Measurements from ENCODE around the gene SCAF8.

The SCAF8 gene

DNA sequence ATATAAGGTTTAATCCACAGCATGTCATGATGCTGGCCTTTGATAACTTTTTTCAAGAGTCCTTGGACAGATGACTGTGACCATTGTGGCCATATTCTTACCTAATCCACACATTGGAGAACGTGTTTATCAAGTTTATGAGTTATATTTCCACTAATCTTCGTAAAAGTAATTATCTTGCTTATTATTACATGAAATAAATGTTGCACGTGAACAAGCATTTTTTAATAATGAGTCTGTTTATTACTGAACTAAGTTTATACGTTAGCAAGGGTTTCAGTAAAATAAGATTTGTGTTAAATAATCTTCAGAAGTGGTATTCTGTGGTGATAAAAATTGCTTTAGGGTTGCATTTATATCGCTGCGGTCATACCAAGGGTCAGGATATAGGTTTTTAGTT lies 107.1 kb downstream of the SCAF8 start:
- Histone ChIP-seq H4K20me1 (ENCODE audit: insufficient read depth, low read length) (no peaks in the 10 kb centered on the region), H3K79me2 (ENCODE audit: low read length) (no peaks in the 10 kb centered on the region), H3K9me2 (replicated peaks; ENCODE audit: insufficient read depth, low read length) (no peaks in the 10 kb centered on the region), H3K9me3 (replicated peaks; ENCODE audit: insufficient read depth, low read length) (no peaks in the 10 kb centered on the region), H3K36me3 (replicated peaks; ENCODE audit: insufficient read depth, low read length) (no peaks in the 10 kb centered on the region), H3K27ac (ENCODE audit: low read length) (no peak overlapping the region), H3K4me1 (ENCODE audit: low read length) (no peaks in the 10 kb centered on the region), H3K9ac (ENCODE audit: low read length) (no peak overlapping the region), H3K4me2 (ENCODE audit: low read depth, low read length) (no peak overlapping the region), H3K4me3 (ENCODE audit: low read length) (no peak overlapping the region), H3K27me3 (replicated peaks; ENCODE audit: insufficient read depth, low read length) (no peaks in the 10 kb centered on the region), H2AFZ (ENCODE audit: low read length) (no peak overlapping the region), H3F3A (ENCODE audit: insufficient read depth, low read length) (no peaks in the 10 kb centered on the region)
- no peak for DNase-seq
- TF ChIP-seq EZH2phosphoT487 (IDR thresholded peaks at IDR 0.05; ENCODE audit: low read length) = no peak
- TF ChIP-seq CTCF (IDR thresholded peaks at IDR 0.05; ENCODE audit: low read length) = no peak
- no peak for TF ChIP-seq EZH2 (optimal IDR thresholded peaks at IDR 0.05; ENCODE audit: low read depth, low read length)

GRCh38 chr6:154841109-154841508 lies 107.9 kb downstream of the SCAF8 start:
- no peaks in the 10 kb centered on the region for H3K4me1 ChIP-seq (ENCODE audit: low read length)
- DNase-seq = no peak
- H3K79me2 ChIP-seq (ENCODE audit: low read length) = no peaks in the 10 kb centered on the region
- H4K20me1 ChIP-seq (ENCODE audit: insufficient read depth, low read length) = no peaks in the 10 kb centered on the region
- no peak overlapping the region for H3K4me3 ChIP-seq (ENCODE audit: low read length)
- no peaks in the 10 kb centered on the region for H3K9me3 ChIP-seq (replicated peaks; ENCODE audit: insufficient read depth, low read length)
- H3K9me2 ChIP-seq (replicated peaks; ENCODE audit: insufficient read depth, low read length) = no peaks in the 10 kb centered on the region
- no peaks in the 10 kb centered on the region for H3K27me3 ChIP-seq (replicated peaks; ENCODE audit: insufficient read depth, low read length)
- H3K9ac ChIP-seq (ENCODE audit: low read length) = no peak overlapping the region
- H3K36me3 ChIP-seq (replicated peaks; ENCODE audit: insufficient read depth, low read length) = no peaks in the 10 kb centered on the region
- no peak overlapping the region for H3K4me2 ChIP-seq (ENCODE audit: low read depth, low read length)
- no peak for TF ChIP-seq EZH2 (optimal IDR thresholded peaks at IDR 0.05; ENCODE audit: low read depth, low read length)
- no peak for TF ChIP-seq CTCF (IDR thresholded peaks at IDR 0.05; ENCODE audit: low read length)
- no peak for TF ChIP-seq EZH2phosphoT487 (IDR thresholded peaks at IDR 0.05; ENCODE audit: low read length)
- no peaks in the 10 kb centered on the region for H3F3A ChIP-seq (ENCODE audit: insufficient read depth, low read length)
- H2AFZ ChIP-seq (ENCODE audit: low read length) = no peak overlapping the region
- no peak overlapping the region for H3K27ac ChIP-seq (ENCODE audit: low read length)

GRCh38 chr6:154842833-154843232 lies 109.6 kb downstream of the SCAF8 start:
- no peaks in the 10 kb centered on the region for H3K27me3 ChIP-seq (replicated peaks; ENCODE audit: insufficient read depth, low read length)
- no peak overlapping the region for H3K9ac ChIP-seq (ENCODE audit: low read length)
- H3K36me3 ChIP-seq (replicated peaks; ENCODE audit: insufficient read depth, low read length) = no peaks in the 10 kb centered on the region
- H3K9me2 ChIP-seq (replicated peaks; ENCODE audit: insufficient read depth, low read length) = no peaks in the 10 kb centered on the region
- no peak overlapping the region for H3K27ac ChIP-seq (ENCODE audit: low read length)
- TF ChIP-seq EZH2phosphoT487 (IDR thresholded peaks at IDR 0.05; ENCODE audit: low read length) = no peak
- TF ChIP-seq EZH2 (optimal IDR thresholded peaks at IDR 0.05; ENCODE audit: low read depth, low read length) = no peak
- TF ChIP-seq CTCF (IDR thresholded peaks at IDR 0.05; ENCODE audit: low read length) = no peak
- no peaks in the 10 kb centered on the region for H4K20me1 ChIP-seq (ENCODE audit: insufficient read depth, low read length)
- DNase-seq = no peak
- no peaks in the 10 kb centered on the region for H3K79me2 ChIP-seq (ENCODE audit: low read length)
- no peaks in the 10 kb centered on the region for H3K4me1 ChIP-seq (ENCODE audit: low read length)
- no peaks in the 10 kb centered on the region for H3K9me3 ChIP-seq (replicated peaks; ENCODE audit: insufficient read depth, low read length)
- H3F3A ChIP-seq (ENCODE audit: insufficient read depth, low read length) = no peaks in the 10 kb centered on the region
- no peak overlapping the region for H3K4me3 ChIP-seq (ENCODE audit: low read length)
- no peak overlapping the region for H3K4me2 ChIP-seq (ENCODE audit: low read depth, low read length)
- no peak overlapping the region for H2AFZ ChIP-seq (ENCODE audit: low read length)

All from MM.1S (cell line).